Endodermal cell (in vitro differentiated cells): ENCODE data around the gene JADE3. TPM values are rescaled to one million over a fixed set of nuclear protein-coding genes. Genes with fewer than 3 reads are reported as not detected.
A peak's percentile ranks its signal among the peaks of the same experiment; 100 is the strongest.

ENCODE experiments used
- DNase-seq: peaks from one replicate; pipeline ENCODE4 v3.0.0-alpha.2; 2017
- H3K27ac ChIP-seq: 2 replicates; pipeline ENCODE4 v1.5.1; 2013; ENCODE audit warnings: mild to moderate bottlenecking, low read depth, low read length, moderate library complexity
- H3K27me3 ChIP-seq: 2 replicates; pipeline ENCODE4 v1.6.1; 2013; ENCODE audit warnings: mild to moderate bottlenecking, low read length, moderate library complexity; ENCODE audit not compliant: insufficient read depth, control insufficient read depth, poor library complexity, severe bottlenecking
- H3K36me3 ChIP-seq: 2 replicates; pipeline ENCODE4 v1.7.0; 2013; ENCODE audit warnings: mild to moderate bottlenecking, low read length, moderate library complexity; ENCODE audit not compliant: control insufficient read depth, insufficient read depth
- H3K4me1 ChIP-seq: one replicate; pipeline ENCODE4 v1.7.0; 2013; ENCODE audit warnings: low read length; ENCODE audit not compliant: control insufficient read depth, insufficient read depth
- H3K4me3 ChIP-seq: 2 replicates; pipeline ENCODE4 v1.5.1; 2013; ENCODE audit warnings: mild to moderate bottlenecking, low read length, moderate library complexity
- H3K9ac ChIP-seq: 2 replicates; pipeline ENCODE4 v1.6.1; 2013; ENCODE audit warnings: mild to moderate bottlenecking, low read length, moderate library complexity; ENCODE audit not compliant: poor library complexity, severe bottlenecking; ENCODE audit errors: extremely low read depth
- H3K9me3 ChIP-seq: 2 replicates; pipeline ENCODE4 v1.6.1; 2013; ENCODE audit warnings: mild to moderate bottlenecking, low read length, moderate library complexity; ENCODE audit not compliant: control insufficient read depth
- H3K27ac Mint-ChIP-seq: 2 replicates; pipeline ENCODE4 v1.8.0; 2020; ENCODE audit warnings: mixed read lengths
- H3K27me3 Mint-ChIP-seq: 2 replicates; pipeline ENCODE4 v1.8.0; 2021; ENCODE audit warnings: mild to moderate bottlenecking, mixed read lengths; ENCODE audit not compliant: insufficient read depth
- H3K36me3 Mint-ChIP-seq: 2 replicates; pipeline ENCODE4 v1.8.0; 2020; ENCODE audit warnings: low read depth, mixed read lengths
- H3K4me1 Mint-ChIP-seq: 2 replicates; pipeline ENCODE4 v1.8.0; 2020; ENCODE audit warnings: mixed read lengths
- H3K4me3 Mint-ChIP-seq: 2 replicates; pipeline ENCODE4 v1.8.0; 2020; ENCODE audit warnings: mild to moderate bottlenecking, moderate library complexity, mixed read lengths
- H3K9me3 Mint-ChIP-seq: 2 replicates; pipeline ENCODE4 v1.8.0; 2020; ENCODE audit warnings: mild to moderate bottlenecking, mixed read lengths
- CTCF ChIP-seq: fragments of 200-600 bp; sonication (generic); conservative IDR thresholded peaks from 2 replicates; pipeline ENCODE4 v1.5.0; 2021; ENCODE audit warnings: antibody characterized with exemption, mild to moderate bottlenecking
- whole genome bisulfite sequencing, 2 experiments: methylation state at CpG; one replicate each; pipeline versions ENCODE4 v1.1.5 to v1.1.7; 2013; ENCODE audit warnings: missing lambda C conversion rate in 2 of 2, mixed read lengths in 1 of 2; ENCODE audit not compliant: insufficient coverage in 1 of 2, insufficient read length in 1 of 2; 5-methylcytosine and 5-hydroxymethylcytosine counted together
- total RNA-seq, 2 donors: library from RNA; stranded (reverse); fragmentation: NEBNext Ultra II Directional in 1 of 2; extraction: Animal tissue kit (Norgen Biotek cat#: 25700) in 1 of 2; gene quantifications; 2 replicates in 1 of 2; 3 replicates in 1 of 2; pipeline ENCODE4 v1.2.1, GENCODE V29; 2021

JADE3 gene
- total RNA-seq, 2 donors from 2014 or later, result 26.4 to 31.3 TPM

DNA sequence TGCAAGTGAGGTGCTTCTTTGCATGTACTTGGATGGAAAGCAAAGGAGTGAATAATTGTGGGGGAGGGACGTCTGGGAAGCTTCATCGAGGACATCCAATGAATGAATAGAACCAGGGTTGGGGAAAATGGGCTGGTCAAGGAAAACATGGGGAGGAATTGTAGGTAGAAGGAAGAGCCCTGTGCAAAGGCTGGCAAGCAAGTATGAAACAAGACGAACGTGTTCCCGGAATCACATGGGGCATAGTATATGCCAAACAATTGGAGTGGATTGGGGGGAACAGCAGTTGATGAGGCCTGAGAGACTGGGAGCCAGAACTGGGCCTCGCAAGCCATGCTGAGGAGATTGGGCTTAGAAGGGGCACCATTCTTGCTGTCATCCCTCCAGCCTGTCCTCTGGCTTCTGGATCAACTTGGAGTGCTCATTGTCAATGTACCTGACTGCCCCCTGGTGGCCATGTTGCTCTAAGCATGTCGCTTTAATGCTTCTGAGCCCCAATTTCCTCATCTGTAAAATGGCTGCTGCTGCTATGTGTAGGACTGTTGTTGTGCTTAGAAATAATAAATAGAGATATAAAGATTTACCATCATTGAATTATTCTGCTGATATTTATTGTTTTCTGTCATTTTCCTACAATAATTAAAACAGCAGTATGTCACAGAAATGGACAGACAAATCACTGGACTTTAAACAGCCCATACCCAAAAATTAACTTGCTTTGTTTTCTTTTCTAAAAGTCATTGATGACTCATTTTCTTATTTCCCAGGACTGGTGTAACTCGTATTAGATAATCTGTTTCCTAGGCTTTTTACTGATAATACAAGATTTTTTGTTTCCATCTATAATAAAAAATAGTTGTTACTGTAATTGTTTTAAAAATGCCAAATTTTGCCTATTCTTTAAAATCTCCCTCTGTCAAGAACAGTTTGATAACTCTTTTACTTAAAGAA lies 66.4 kb downstream of the JADE3 start:
- H3K9ac ChIP-seq, result no peak overlapping the region
- no peak overlapping the region for H3K27ac ChIP-seq

GRCh38 chrX:46984705-46985104 lies 72.5 kb downstream of the JADE3 start:
- Mint-ChIP-seq H3K9me3 (peaks cover 55% of the 10 kb centered on the region), H3K4me1 (no peaks in the 10 kb centered on the region), H3K36me3 (peaks cover 25% of the 10 kb centered on the region), H3K27ac (no peak overlapping the region), H3K4me3 (no peak overlapping the region), H3K27me3 (no peaks in the 10 kb centered on the region)
- no peaks in the 10 kb centered on the region for H3K27me3 ChIP-seq
- H3K4me1 ChIP-seq, result no peaks in the 10 kb centered on the region
- H3K36me3 ChIP-seq, result peaks cover 21% of the 10 kb centered on the region
- TF ChIP-seq CTCF, result no peak
- H3K27ac ChIP-seq, result no peak overlapping the region
- H3K4me3 ChIP-seq, result no peak overlapping the region
- WGBS, 2 experiments, result 89% methylated on average over 3 of the region's 3 CpGs; no CpG with 5 or more reads in 1 of the 2 experiments
- H3K9me3 ChIP-seq, result no peaks in the 10 kb centered on the region
- DNase-seq, result no peak
- H3K9ac ChIP-seq, result no peak overlapping the region

More for the DNA sequence above, 66.4 kb downstream of the JADE3 start:
- DNase-seq, result peak; percentile 92
- no peaks in the 10 kb centered on the region for H3K27me3 ChIP-seq
- Mint-ChIP-seq H3K36me3 (no peaks in the 10 kb centered on the region), H3K27ac (no peak overlapping the region), H3K27me3 (no peaks in the 10 kb centered on the region), H3K4me3 (no peak overlapping the region), H3K9me3 (peaks cover 42% of the 10 kb centered on the region), H3K4me1 (no peaks in the 10 kb centered on the region)
- WGBS, 2 experiments, result 73% methylated on average over 6 of the region's 8 CpGs; no CpG with 5 or more reads in 1 of the 2 experiments
- H3K36me3 ChIP-seq, result no peaks in the 10 kb centered on the region
- no peaks in the 10 kb centered on the region for H3K4me1 ChIP-seq
- peak; percentile 84 for TF ChIP-seq CTCF
- no peak overlapping the region for H3K4me3 ChIP-seq
- no peaks in the 10 kb centered on the region for H3K9me3 ChIP-seq

DNA sequence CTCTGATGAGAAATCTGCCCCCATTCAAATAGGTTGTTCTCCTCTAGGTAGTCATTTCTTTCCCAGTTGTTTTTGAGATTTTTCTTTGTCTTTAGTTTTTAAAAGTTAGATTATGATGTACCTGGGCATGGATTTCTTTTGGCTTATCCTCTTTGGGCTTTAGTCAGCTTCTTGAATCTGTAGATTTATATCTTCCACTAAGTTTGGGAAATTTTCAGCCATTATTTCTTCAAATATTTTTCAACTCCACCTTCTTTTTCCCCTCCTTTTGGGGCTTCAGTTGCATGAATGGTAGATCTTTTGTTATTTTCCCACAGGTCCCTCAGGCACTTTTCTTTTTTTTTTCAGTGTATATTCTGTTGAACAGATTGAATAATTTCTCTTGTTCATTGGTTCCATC lies 77.3 kb downstream of the JADE3 start:
- no peak overlapping the region for H3K4me3 Mint-ChIP-seq
- Histone ChIP-seq H3K27ac (no peak overlapping the region), H3K4me1 (no peaks in the 10 kb centered on the region), H3K36me3 (peaks cover 21% of the 10 kb centered on the region), H3K9ac (no peak overlapping the region), H3K4me3 (no peak overlapping the region), H3K27me3 (no peaks in the 10 kb centered on the region), H3K9me3 (no peaks in the 10 kb centered on the region)
- no peak for DNase-seq
- no peak overlapping the region for H3K27ac Mint-ChIP-seq
- H3K27me3 Mint-ChIP-seq, result no peaks in the 10 kb centered on the region
- peaks cover 15% of the 10 kb centered on the region for H3K4me1 Mint-ChIP-seq
- H3K36me3 Mint-ChIP-seq, result peaks cover 31% of the 10 kb centered on the region
- H3K9me3 Mint-ChIP-seq, result peaks cover 57% of the 10 kb centered on the region
- no peak for TF ChIP-seq CTCF
